IMR-90 (cell line): ENCODE measurements around the gene SAP30BP. TPM values are rescaled to one million over a fixed set of nuclear protein-coding genes. Genes with fewer than 3 reads are reported as not detected.

Source experiments
- ATAC-seq: fragments of 200-7000 bp; cut with Tn5 transposase; 2 replicates; pipeline ENCODE4 v1.9.1; 2020; ENCODE audit warnings: low read depth, mild to moderate bottlenecking, moderate library complexity
- BruUV-seq: library from RNA; stranded (reverse); fragments of 400-500 nt; replicated peaks from 2 replicates; lab custom pipeline; 2021; lab: Mats Ljungman, UMichigan
- CTCF ChIA-PET: fragments of 300-600 bp; formaldehyde crosslinking; extraction: SDS; loops from one replicate; lab custom pipeline; 2021; ENCODE audit warnings: antibody characterized with exemption; lab: Yijun Ruan, JAX
- POLR2A ChIA-PET: fragments of 300-600 bp; sonication (Branson Sonifier 250); formaldehyde crosslinking; loops from one replicate; lab custom pipeline; 2022; ENCODE audit warnings: antibody characterized with exemption; ENCODE audit not compliant: unreplicated experiment; lab: Charles Lee
- DNase-seq: peaks from one replicate; pipeline ENCODE4 v3.0.0; 2013
- H2AFZ ChIP-seq: replicated peaks from 2 replicates; pipeline ENCODE3; 2013; ENCODE audit warnings: low read length, mild to moderate bottlenecking; ENCODE audit not compliant: poor library complexity
- H2AK5ac ChIP-seq: 2 replicates; pipeline ENCODE4 v1.6.1; 2013; ENCODE audit warnings: low read depth, low read length, inconsistent platforms
- H2AK9ac ChIP-seq: replicated peaks from 2 replicates; pipeline ENCODE3; 2013; ENCODE audit warnings: mild to moderate bottlenecking, low read depth, low read length, moderate library complexity; ENCODE audit not compliant: poor library complexity
- H2BK120ac ChIP-seq: 2 replicates; pipeline ENCODE4 v1.6.1; 2013; ENCODE audit warnings: low read depth, low read length, inconsistent platforms
- H2BK15ac ChIP-seq: 3 replicates; pipeline ENCODE4 v1.6.1; 2013; ENCODE audit warnings: low read depth, low read length, inconsistent platforms
- H2BK20ac ChIP-seq: 2 replicates; pipeline ENCODE4 v1.6.1; 2013; ENCODE audit warnings: low read depth, mild to moderate bottlenecking, inconsistent platforms, low read length, moderate library complexity
- H2BK5ac ChIP-seq: 2 replicates; pipeline ENCODE4 v1.6.1; 2013; ENCODE audit warnings: mild to moderate bottlenecking, low read depth, low read length, inconsistent platforms; ENCODE audit not compliant: poor library complexity, severe bottlenecking
- H3K14ac ChIP-seq: replicated peaks from 2 replicates; pipeline ENCODE4 v1.6.1; 2013; ENCODE audit warnings: low read depth, low read length, inconsistent platforms
- H3K18ac ChIP-seq: 2 replicates; pipeline ENCODE4 v1.6.1; 2013; ENCODE audit warnings: low read depth, low read length, control low read depth
- H3K23ac ChIP-seq: 2 replicates; pipeline ENCODE4 v1.6.1; 2013; ENCODE audit warnings: low read depth, low read length, inconsistent platforms
- H3K27ac ChIP-seq: 2 replicates; pipeline ENCODE4 v1.5.1; 2013; ENCODE audit warnings: mild to moderate bottlenecking, control low read depth, low read length; ENCODE audit not compliant: insufficient read depth
- H3K27me3 ChIP-seq: 2 replicates; pipeline ENCODE4 v1.6.1; 2013; ENCODE audit warnings: low read length; ENCODE audit not compliant: control insufficient read depth, insufficient read depth
- H3K36me3 ChIP-seq: 2 replicates; pipeline ENCODE4 v1.6.1; 2013; ENCODE audit warnings: low read length, mixed read lengths; ENCODE audit not compliant: control insufficient read depth, insufficient read depth
- H3K4ac ChIP-seq: 2 replicates; pipeline ENCODE4 v1.6.1; 2013; ENCODE audit warnings: low read depth, low read length, inconsistent platforms
- H3K4me1 ChIP-seq: 2 replicates; pipeline ENCODE4 v1.6.1; 2013; ENCODE audit warnings: low read length, mixed read lengths; ENCODE audit not compliant: control insufficient read depth, insufficient read depth
- H3K4me2 ChIP-seq: 2 replicates; pipeline ENCODE4 v1.6.1; 2013; ENCODE audit warnings: low read depth, mild to moderate bottlenecking, control low read depth, low read length, moderate library complexity
- H3K4me3 ChIP-seq: 2 replicates; pipeline ENCODE4 v1.5.1; 2013; ENCODE audit warnings: low read depth, mild to moderate bottlenecking, control low read depth, low read length, moderate library complexity; ENCODE audit not compliant: insufficient read depth
- H3K56ac ChIP-seq: 2 replicates; pipeline ENCODE4 v1.6.1; 2013; ENCODE audit warnings: low read length, inconsistent platforms; ENCODE audit not compliant: insufficient read depth; ENCODE audit errors: extremely low read depth
- H3K79me1 ChIP-seq, 2 experiments: 2 replicates each; pipeline ENCODE4 v1.6.1; 2013; ENCODE audit warnings: low read length in 2 of 2, inconsistent platforms in 1 of 2, low read depth in 1 of 2
- H3K9ac ChIP-seq: 2 replicates; pipeline ENCODE4 v1.6.1; 2013; ENCODE audit warnings: low read depth, low read length, control low read depth
- H3K9me1 ChIP-seq: 2 replicates; pipeline ENCODE4 v1.6.1; 2013; ENCODE audit warnings: low read length, inconsistent platforms; ENCODE audit not compliant: insufficient read depth
- H3K9me3 ChIP-seq: 2 replicates; pipeline ENCODE4 v1.6.1; 2013; ENCODE audit warnings: low read length; ENCODE audit not compliant: control insufficient read depth, insufficient read depth
- H4K20me1 ChIP-seq: 2 replicates; pipeline ENCODE4 v1.6.1; 2013; ENCODE audit warnings: low read length, inconsistent platforms; ENCODE audit not compliant: insufficient read depth
- H4K5ac ChIP-seq: 2 replicates; pipeline ENCODE4 v1.6.1; 2013; ENCODE audit warnings: mild to moderate bottlenecking, low read depth, low read length, control low read depth
- H4K8ac ChIP-seq, 2 experiments: 2 replicates each; pipeline ENCODE4 v1.6.1; 2013; ENCODE audit warnings: low read depth in 2 of 2, low read length in 2 of 2, control low read depth in 1 of 2, inconsistent platforms in 1 of 2
- H4K91ac ChIP-seq: 2 replicates; pipeline ENCODE4 v1.6.1; 2013; ENCODE audit warnings: low read depth, low read length, inconsistent platforms; ENCODE audit not compliant: insufficient read depth
- BHLHE40 ChIP-seq: fragments of 150-350 bp; IDR thresholded peaks from 2 replicates; pipeline ENCODE4 v1.6.1; 2016; ENCODE audit warnings: mild to moderate bottlenecking, low read depth, low read length
- CHD1 ChIP-seq: IDR thresholded peaks from 2 replicates; pipeline ENCODE4 v1.6.1; 2012; ENCODE audit warnings: low read depth, low read length, improper control_type of control experiment
- CTCF ChIP-seq: conservative IDR thresholded peaks from 2 replicates; pipeline ENCODE4 v1.5.1; 2012; ENCODE audit warnings: mild to moderate bottlenecking, low read depth, low read length, improper control_type of control experiment
- FOS ChIP-seq: fragments of 150-350 bp; IDR thresholded peaks from 2 replicates; pipeline ENCODE4 v1.6.1; 2016; ENCODE audit warnings: low read depth, low read length
- MAFK ChIP-seq: IDR thresholded peaks from 2 replicates; pipeline ENCODE4 v1.6.1; 2012; ENCODE audit warnings: low read depth, low read length, improper control_type of control experiment
- MAZ ChIP-seq: IDR thresholded peaks from 2 replicates; pipeline ENCODE4 v1.6.1; 2012; ENCODE audit warnings: low read depth, mild to moderate bottlenecking, low read length, improper control_type of control experiment, moderate library complexity, borderline replicate concordance
- MXI1 ChIP-seq: IDR thresholded peaks from 2 replicates; pipeline ENCODE4 v1.6.1; 2012; ENCODE audit warnings: low read depth, mild to moderate bottlenecking, low read length, moderate library complexity, borderline replicate concordance
- NFE2L2 ChIP-seq: fragments of 150-350 bp; IDR thresholded peaks from 2 replicates; pipeline ENCODE4 v1.6.1; 2016; ENCODE audit warnings: low read depth, mild to moderate bottlenecking, low read length
- POLR2A ChIP-seq: IDR thresholded peaks from 2 replicates; pipeline ENCODE4 v1.6.1; 2012; ENCODE audit warnings: mild to moderate bottlenecking, low read depth, low read length
- RAD21 ChIP-seq: IDR thresholded peaks from 2 replicates; pipeline ENCODE4 v1.6.1; 2012; ENCODE audit warnings: low read length, improper control_type of control experiment
- RCOR1 ChIP-seq: IDR thresholded peaks from 2 replicates; pipeline ENCODE4 v1.6.1; 2012; ENCODE audit warnings: mild to moderate bottlenecking, low read length, improper control_type of control experiment; ENCODE audit not compliant: insufficient replicate concordance
- RFX5 ChIP-seq: IDR thresholded peaks from 2 replicates; pipeline ENCODE4 v1.8.0; 2012; ENCODE audit warnings: low read depth, mild to moderate bottlenecking, low read length, moderate library complexity
- SMC3 ChIP-seq: fragments of 150-350 bp; IDR thresholded peaks from 2 replicates; pipeline ENCODE4 v1.6.1; 2016; ENCODE audit warnings: low read depth, mild to moderate bottlenecking, antibody characterized with exemption, low read length, moderate library complexity
- WGBS, 2 experiments: methylation state at CpG; one replicate each; pipeline versions ENCODE4 v1.1.5 to v1.1.7; 2013; ENCODE audit warnings: missing lambda C conversion rate in 2 of 2; ENCODE audit not compliant: insufficient read length in 1 of 2; ENCODE audit errors: extremely low coverage in 2 of 2; 5-methylcytosine and 5-hydroxymethylcytosine counted together
- dilution Hi-C: fragments of 300-500 bp; cut with HindIII; formaldehyde crosslinking; loops from one replicate; pipeline ENCODE4 v1.14.3; 2018; ENCODE audit warnings: low sequenced_read_pairs; ENCODE audit not compliant: unreplicated experiment
- in situ Hi-C: fragments of 300-500 bp; cut with MboI; formaldehyde crosslinking; loops from 3 replicates; pipeline ENCODE4 v1.14.3; 2019; ENCODE audit warnings: low sequenced_read_pairs, inconsistent platforms, mixed read lengths
- intact Hi-C: fragments of 100-400 bp; cut with micrococcal nuclease; formaldehyde crosslinking; loops from 2 replicates; pipeline ENCODE4 v1.10.0; 2022
- polyA plus RNA-seq, 3 experiments: library from polyadenylated mRNA; depleted of rRNA; stranded (reverse); fragments of >200 nt; gene quantifications; 2 replicates each; pipeline ENCODE4 v1.2.3, GENCODE V29; 2012; ENCODE audit warnings: low replicate concordance in 1 of 3
- total RNA-seq: library from RNA; depleted of rRNA; stranded (reverse); fragments of >200 nt; gene quantifications from 2 replicates; pipeline ENCODE4 v1.2.3, GENCODE V29; 2012
- TF ChIP-seq, protein P1 (sequence below): fragments of 150-350 bp; IDR thresholded peaks from 2 replicates; pipeline ENCODE4 v1.6.1; 2017; ENCODE audit warnings: mild to moderate bottlenecking, antibody characterized with exemption, low read length, low read depth
- TF ChIP-seq, protein P2 (sequence below): fragments of 150-350 bp; IDR thresholded peaks from 2 replicates; pipeline ENCODE4 v1.6.1; 2016; ENCODE audit warnings: low read depth, mild to moderate bottlenecking, low read length, moderate library complexity, borderline replicate concordance

The SAP30BP gene
- total and polyA plus RNA-seq, 2 of the 4 experiments (the other 2 are of a cell fraction): 70.4 to 139 TPM

DNA sequence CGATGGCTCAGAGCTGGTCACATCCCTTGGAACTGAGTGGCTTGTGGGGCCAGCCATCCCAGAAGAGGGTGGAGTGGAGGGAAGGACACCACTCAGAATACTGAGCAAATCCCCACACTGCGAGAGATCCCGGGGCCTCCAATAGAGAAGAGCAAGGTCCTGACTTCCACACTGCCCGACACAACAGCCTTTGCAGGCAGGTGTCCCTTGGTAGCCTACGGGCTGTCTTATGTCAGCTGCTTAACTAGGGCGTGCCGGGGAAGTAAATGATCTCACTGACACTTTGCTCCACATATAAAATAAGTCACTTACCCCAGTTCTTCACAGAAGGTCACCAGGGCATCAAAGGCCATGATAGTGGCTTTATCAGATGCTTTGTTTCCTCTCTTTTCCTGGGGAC lies 16.3 kb upstream of the SAP30BP start:
- no peak overlapping the region for H3K18ac ChIP-seq
- no peak overlapping the region for H3K23ac ChIP-seq
- H3K56ac ChIP-seq: no peak overlapping the region
- BruUV-seq: no TSS peak
- no peaks in the 10 kb centered on the region for H3K4me1 ChIP-seq
- H4K5ac ChIP-seq: no peak overlapping the region
- no peaks in the 10 kb centered on the region for H3K9me1 ChIP-seq
- H3K27ac ChIP-seq: no peak overlapping the region
- dilution Hi-C loops: no loop called here
- H3K36me3 ChIP-seq: peaks cover 38% of the 10 kb centered on the region
- no peak overlapping the region for H2AK5ac ChIP-seq
- POLR2A ChIA-PET: no interaction called here
- H3K9me3 ChIP-seq: no peaks in the 10 kb centered on the region
- H3K4me2 ChIP-seq: no peak overlapping the region
- WGBS, 2 experiments: no CpG with 5 or more reads among the region's 7 CpGs
- H4K8ac ChIP-seq: no peak overlapping the region
- DNase-seq (no peak), ATAC-seq (no peak)
- no peak overlapping the region for H2BK20ac ChIP-seq
- no peak overlapping the region for H3K14ac ChIP-seq
- no peak overlapping the region for H2BK15ac ChIP-seq
- CTCF ChIA-PET: interaction anchor here (1.7 kb wide), 1 partner anchor 17 kb away, joined by 8 read pairs; the partner anchor contains the start of gene SMIM5
- TF ChIP-seq BHLHE40 (no peak), RCOR1 (no peak), SMC3 (no peak), NFE2L2 (no peak), MXI1 (no peak), MAFK (no peak), RAD21 (no peak), CTCF (no peak), CHD1 (no peak), RFX5 (no peak), POLR2A (no peak), FOS (no peak), MAZ (no peak)
- TF ChIP-seq, protein P1, sequence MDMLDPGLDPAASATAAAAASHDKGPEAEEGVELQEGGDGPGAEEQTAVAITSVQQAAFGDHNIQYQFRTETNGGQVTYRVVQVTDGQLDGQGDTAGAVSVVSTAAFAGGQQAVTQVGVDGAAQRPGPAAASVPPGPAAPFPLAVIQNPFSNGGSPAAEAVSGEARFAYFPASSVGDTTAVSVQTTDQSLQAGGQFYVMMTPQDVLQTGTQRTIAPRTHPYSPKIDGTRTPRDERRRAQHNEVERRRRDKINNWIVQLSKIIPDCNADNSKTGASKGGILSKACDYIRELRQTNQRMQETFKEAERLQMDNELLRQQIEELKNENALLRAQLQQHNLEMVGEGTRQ: no peak
- TF ChIP-seq, protein P2, sequence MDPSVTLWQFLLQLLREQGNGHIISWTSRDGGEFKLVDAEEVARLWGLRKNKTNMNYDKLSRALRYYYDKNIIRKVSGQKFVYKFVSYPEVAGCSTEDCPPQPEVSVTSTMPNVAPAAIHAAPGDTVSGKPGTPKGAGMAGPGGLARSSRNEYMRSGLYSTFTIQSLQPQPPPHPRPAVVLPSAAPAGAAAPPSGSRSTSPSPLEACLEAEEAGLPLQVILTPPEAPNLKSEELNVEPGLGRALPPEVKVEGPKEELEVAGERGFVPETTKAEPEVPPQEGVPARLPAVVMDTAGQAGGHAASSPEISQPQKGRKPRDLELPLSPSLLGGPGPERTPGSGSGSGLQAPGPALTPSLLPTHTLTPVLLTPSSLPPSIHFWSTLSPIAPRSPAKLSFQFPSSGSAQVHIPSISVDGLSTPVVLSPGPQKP: no peak
- H2AFZ ChIP-seq: no peak overlapping the region
- no peaks in the 10 kb centered on the region for H4K20me1 ChIP-seq
- H3K9ac ChIP-seq: no peak overlapping the region
- no peak overlapping the region for H2BK120ac ChIP-seq
- H2AK9ac ChIP-seq: no peak overlapping the region
- H3K27me3 ChIP-seq: no peaks in the 10 kb centered on the region
- H2BK5ac ChIP-seq: no peak overlapping the region
- intact Hi-C loops: no loop called here
- no peak overlapping the region for H3K4me3 ChIP-seq
- no peak overlapping the region for H4K91ac ChIP-seq
- in situ Hi-C loops: no loop called here
- H3K4ac ChIP-seq: no peak overlapping the region
- H3K79me1 ChIP-seq: no peaks in the 10 kb centered on the region
